NK-92 (cell line): ENCODE data around the gene SKI.

Experiments used
- DNase-seq: peaks from one replicate; lab custom pipeline; 2025; ENCODE audit not compliant: unreplicated experiment; lab: John Stamatoyannopoulos, UW

The SKI gene

DNA sequence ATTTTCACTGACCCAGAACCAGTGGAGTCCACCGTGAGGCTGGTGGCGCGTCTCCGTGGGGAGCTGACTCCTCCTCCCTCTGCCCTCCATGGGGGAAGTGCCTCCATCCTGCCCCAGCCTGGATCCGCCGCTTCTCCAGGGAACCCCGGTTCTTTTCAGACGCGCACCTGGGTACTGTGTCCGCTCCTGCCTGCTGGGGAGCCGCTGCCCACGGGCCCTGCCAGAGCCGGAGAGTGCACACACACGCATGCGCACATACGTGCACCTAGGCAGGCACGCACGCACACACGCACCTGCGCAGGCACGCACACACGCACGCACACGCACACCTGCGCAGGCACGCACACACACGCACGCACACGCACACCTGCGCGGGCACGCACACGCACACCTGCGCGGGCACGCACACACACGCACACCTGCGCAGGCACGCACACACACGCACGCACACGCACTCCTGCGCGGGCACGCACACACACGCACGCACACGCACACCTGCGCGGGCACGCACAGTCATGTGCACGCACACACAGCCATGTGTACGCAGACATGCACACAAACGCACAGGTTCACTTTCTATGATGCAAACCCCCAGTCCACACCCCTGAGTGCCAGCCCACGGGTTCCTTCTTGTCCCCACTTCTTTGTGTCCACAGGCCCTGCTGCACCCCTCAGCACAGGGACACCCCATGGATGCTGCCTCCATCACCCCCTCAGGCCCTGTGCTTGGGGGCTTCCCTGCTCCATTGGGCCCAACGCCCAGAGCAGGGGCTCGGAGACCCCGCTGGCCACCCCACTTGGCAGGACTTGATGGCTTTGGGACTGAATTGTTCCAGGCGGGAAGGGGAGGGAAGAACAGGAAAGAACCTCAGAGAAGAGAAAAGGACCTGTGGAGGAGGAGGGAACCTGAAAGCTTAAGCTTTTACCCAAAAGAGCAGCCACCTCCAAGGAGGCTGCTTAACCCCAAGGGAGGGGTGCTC is 120.5 kb downstream of the SKI start:
- no peak for DNase-seq

DNA sequence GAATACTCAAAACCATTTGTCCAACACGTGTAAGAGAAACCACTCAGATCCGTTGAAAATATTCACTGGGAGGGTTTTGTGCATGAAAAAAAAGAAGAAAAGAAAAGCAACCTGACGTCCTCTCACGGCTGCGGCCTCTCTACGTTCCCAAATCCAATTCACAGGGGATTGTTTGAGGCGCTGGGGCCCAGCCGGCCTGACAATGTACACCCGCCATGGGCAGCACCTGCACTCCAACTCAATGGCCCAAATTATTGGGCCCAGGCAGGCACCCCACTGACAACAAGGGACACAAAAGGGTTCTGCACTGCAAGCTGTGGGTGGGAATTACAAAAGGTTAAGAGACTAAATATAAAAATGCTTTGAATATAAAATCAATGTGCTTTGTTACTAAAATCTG is 121.7 kb downstream of the SKI start:
- no peak for DNase-seq

DNA sequence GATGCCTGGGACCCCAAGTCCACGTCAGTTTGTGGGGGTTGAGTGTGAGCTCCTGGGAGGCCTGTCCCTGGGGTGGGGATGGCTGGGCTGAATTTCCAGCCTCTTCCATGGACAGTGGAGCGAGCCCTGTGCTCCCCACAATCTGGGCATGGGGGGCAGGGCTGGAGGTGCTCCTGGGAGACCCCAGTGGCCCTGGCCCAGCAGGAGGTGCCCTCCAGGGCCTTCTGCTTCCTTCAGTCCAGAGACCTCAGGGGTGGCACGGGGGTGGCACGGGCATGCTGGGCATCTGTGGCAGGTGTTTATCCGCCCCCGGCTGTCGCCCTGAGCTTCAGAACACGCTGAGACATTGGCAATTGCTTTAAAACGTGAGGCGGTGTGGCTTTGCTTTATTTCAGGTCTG is 122.4 kb downstream of the SKI start:
- no peak for DNase-seq

DNA sequence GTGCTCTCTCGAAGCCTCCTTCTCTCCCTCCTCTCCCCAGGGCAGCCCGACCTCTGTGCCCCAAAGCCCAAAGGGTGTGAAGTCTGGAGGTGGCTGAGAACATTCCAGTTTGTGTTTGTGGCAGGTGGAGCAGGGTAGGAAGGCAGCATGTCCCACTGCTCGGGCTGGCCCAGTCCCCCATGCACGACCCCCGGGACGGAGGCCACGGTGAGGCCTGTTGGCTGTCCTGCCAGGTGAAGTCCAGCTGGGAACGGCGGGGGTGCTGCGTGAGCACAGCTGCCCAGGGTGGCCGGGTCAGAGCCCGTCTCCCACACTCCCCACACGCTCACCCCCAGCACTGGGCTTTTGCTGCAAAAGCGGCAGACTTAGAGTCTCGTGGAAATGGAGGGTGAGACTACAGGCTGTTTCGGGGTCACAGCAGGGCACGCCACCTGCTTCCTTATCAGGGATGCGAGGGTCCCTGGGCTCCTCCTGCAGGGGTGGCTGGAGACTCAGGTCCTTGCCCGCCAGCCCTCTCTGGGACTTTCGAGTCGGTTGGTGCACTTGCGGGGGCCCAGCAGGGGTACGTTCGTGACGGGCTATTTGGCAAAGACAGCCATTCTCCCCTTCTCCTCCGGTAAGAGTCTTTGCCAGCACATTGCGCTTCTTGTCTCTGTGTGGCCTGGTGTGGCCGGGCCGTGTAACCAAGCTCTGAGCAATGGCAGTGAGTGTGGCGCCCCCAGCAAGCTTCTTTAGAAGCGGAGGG is 123.0 kb downstream of the SKI start:
- no peak for DNase-seq

DNA sequence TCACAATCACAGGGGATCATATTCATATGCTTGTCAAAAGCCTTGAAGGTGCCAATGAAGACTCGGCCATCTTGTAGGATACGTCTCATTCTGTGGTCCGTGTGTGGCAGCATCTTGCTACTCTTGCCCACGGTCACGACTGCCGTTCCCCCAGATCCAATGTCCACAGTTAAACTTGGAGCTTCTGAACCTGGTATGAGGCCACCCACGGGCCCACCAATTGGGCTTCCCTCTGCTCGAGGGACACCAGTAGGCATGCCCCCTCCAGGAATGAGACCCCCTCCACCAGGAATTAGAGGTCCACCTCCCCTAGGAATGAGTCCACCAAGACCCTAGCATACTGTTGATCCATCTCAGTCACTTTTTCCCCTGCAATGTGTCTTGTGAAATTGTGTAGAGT is 123.6 kb downstream of the SKI start:
- DNase-seq: no peak

DNA sequence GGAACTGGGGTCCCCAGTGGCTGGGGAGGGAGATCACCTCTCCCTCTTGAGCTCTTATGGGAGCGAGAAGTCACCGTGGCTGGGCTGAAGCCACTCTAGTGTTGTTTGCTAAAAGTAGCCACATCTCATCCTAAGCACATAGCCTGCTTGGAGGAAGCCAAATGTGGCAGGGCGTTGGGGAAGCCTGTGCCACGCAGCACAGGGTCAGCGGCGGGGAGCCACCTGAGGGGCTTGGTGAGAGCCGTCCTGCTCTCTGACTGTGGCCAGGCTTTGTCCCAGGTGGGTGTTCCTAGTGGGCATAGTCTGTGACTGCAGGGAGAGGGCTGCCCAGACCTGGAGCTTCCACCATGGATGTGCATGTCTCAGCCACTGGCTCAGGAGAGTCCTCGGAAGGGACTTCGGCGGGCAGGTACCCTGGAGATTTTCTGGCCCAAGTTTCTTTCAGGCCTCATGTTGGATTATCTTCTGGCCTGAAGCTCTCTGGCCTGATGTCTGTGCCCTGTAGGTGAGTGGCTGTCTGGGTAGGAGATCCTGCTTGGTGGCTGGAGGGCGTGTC is 124.3 kb downstream of the SKI start:
- no peak for DNase-seq

DNA sequence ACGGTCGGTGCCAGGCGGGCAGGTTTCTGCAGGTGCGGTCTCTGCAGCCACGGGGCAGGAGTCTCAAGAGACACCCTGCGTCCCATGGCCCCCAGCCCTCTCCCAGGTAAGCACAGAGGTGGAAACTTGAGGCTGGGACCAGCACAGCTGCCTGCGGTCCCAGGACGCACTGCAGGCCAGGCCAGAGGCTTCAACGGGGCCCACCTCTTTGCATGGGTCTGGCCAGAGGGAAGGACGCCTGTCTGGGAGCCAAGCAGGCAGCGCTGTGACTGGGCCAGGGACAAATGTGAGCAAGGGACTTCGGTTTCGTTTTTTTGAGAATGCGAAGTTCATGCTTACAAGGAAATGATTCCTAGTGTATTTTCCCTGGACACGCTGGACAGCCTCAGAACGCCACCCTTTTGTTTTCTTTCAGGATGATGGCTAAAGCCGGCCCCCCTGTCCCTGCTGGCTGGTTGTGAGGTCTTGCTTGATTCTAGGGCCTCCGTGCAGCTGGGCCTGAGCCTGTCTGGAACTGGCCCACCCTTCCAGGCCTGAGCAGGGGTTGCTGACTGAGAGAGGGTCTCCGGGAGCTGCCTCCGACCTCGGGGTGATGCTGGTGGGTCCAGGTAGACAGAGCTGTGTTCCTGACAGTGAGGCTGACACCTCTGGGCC is 124.9 kb downstream of the SKI start:
- no peak for DNase-seq

DNA sequence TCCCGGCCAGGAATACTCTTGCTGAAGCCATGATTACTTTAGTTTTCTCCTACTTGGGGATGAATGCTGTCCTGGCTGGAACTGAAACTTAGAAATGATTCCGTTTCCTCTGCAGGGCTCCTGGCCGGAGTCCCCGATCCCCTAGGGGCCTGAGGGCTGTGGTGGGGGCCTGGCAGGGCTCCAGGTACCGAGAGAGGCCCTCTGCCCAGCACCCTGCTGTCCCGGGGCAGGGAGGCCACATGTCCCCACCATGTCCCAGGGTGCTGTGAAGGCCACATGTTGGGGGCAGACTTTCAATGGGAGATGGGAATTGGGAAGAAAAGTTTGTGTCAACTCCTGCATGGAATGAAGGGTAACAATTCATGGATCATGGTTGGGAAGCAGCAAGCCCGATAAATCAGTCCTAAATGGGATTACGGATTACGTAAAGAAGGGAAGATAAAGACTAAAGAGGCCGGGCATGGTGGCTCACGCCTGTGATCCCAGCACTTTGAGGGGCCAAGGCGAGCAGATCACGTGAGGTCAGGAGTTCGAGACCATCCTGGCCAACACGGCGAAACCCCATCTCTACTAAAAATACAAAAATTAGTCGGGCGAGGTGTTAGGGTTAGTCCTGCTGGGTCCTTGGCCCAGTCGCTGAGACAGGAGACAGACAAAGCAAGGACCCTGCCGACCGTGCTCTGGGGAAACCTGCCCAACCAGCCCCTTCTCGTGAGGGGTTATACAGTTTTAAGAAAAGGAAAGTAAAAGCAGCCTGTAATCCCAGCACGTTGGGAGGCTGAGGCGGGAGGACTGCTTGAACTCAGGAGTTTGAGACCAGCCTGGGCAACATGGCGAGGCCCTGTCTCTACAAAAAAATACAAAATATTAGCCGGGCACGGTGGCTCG is 125.7 kb downstream of the SKI start:
- no peak for DNase-seq

DNA sequence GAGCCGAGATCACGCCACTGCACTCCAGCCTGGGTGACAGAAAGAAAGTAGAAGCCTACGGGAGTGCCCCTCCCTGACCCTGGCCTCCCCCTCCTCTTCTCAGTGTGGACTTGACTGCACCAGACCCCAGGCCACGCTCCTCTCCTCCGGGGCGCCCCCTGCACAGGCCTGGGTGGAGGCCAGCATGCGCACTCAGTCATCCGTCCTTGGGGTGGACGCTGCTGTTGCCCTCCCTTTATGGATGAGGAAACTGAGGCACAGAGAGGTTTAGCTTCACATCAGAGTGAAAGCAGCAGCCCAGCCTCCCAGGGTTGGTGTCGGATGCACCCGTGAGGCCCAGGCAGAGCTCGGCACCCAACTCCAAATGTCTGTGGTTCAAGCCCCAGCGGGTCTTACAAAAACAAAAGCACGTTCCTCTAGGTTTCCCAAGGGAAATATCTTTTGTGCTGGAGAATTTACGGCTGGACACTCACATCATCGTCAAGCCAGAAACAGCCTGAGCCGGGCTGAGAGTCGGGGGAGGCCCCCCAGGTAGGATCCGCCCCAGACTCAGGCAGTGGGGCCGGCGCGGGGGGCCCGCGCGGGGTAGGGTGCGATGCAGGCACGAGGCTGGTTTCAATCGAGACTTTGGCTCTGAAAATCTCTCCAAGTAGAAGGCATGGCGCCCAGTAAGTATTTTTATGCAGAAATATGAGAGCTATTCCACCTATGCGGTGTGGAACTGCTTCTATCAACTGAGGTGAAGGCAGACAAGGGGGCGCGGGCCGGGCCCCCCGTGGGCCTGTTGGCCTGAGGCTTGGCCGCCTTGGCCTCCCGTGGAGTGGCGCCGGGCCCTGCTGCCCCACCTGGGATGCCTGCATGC is 126.6 kb downstream of the SKI start:
- DNase-seq: no peak

DNA sequence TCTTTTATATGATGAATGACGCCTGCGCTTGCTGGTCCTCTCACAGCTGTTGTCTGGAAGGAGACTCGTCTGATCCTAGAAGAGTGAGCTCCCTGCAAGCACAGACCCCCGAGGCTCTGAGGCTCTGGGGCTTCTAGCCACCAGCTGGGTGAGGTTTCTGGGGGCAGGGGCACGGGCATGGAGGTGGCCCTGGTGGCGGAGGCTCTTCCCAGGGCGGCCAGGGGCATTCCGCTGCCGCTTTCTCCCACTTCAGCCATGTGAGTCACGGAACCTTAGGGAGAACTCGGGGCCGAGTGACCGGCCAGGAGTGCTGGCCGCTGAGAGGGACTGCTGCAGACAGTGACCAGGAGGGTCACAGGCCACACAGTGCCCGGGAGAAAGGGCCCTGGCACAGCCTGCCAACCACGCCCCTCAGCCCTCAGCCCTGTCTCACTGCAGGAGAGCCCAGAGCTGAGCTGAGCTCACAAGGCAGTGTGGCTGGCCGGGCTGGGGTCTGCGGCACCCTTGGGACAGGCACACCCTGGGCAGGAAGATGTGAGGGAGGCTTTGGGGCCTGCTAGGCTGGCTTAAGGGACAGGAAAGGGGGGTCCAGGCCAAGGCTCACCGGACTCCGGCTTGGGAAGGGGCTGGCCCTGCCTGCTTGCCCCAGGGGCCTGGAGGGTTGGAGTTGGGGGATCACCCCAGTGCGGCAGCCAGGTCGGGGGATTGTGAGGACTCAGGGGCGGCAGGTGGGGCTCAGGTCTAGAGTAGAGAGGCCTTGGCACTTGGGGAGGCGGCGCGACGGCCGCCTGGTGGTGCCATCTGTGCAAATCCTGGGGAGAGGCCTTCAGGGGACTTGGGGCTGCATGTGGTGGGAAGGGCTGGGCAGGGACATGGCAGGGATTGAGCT is 127.5 kb downstream of the SKI start:
- DNase-seq: no peak

DNA sequence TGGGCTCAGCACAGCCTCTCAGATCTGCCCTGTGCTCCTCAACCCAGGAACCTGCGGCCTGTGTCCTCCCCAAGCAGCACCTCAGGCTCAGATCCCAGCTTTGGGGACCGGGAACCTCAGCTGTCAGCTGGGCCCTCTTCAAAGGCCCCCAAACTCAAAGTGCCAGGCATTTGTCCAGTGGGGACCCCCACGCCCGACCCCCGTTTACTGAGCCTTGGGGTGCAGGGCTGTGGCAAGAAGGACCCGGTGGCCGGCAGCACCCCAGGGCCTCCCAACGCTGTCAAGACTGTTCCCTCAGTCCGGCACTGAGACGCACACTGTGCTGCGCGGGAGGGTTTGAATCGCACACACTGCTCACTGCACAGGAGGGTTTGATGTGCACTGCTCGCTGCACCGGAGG is 128.3 kb downstream of the SKI start:
- no peak for DNase-seq

DNA sequence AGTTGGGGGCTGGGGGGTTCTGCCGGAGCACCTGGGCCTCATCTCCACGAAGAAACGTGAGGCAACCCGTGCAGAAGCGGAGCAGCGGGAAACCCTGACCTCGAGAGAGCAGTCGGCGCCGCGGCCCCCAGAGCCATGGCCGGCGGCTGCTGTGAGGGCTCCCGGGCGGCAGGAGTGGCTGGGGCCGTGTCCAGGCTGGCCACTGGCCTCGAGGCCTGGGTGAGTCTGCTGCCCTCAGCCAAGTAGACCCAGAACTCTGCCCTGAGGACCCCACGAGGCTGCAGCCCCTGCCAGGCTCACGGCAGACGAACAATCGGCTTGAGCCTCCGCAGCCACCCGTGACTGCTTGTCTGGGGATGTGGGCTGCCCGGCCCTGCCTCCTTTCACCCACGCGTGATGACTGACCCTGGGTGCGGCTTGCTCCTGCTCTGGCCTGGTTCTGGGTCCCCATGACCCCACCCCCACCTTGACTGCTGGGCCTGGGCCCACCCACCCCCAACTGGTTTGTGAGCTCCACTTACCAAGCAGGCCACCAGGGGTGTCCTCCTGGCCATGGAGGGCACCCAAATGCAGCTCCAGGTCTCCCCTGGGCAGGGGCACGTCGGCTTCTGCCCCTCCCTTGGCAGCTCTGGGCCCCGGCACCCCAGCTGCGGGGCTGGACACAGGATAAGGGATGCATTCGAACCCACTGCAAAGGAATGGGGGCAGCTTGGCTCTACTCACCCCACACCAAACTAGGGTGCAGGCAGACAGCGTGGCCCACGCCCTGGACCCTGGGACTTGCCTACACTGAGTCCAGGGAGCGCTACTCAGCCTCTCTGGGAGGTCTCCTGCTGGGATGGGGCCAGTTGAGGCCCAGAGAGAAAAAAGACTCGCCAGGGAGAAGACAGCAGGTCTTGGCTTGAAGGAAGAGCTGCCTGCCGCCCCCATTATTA is 129.1 kb downstream of the SKI start:
- no peak for DNase-seq

DNA sequence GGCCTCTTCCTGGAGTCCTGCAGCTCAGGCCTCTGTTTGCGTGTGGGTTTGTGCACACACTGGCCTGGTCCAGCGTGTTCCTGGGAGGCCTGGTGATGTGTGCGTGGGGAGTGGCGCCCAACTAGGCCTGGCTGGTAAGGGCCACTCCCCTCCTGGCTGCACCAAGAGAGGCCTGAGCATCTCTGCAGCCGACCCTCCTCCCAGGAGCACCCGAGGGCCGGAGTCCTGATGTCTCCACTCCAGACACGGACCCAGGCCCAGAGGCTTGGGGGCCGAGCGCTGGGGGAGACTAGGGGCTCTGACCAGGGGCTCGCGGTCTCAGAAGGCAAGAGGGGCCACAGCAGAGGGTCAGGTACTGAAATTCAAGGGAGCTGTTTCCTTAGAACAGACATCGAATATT is 130.0 kb downstream of the SKI start:
- no peak for DNase-seq

DNA sequence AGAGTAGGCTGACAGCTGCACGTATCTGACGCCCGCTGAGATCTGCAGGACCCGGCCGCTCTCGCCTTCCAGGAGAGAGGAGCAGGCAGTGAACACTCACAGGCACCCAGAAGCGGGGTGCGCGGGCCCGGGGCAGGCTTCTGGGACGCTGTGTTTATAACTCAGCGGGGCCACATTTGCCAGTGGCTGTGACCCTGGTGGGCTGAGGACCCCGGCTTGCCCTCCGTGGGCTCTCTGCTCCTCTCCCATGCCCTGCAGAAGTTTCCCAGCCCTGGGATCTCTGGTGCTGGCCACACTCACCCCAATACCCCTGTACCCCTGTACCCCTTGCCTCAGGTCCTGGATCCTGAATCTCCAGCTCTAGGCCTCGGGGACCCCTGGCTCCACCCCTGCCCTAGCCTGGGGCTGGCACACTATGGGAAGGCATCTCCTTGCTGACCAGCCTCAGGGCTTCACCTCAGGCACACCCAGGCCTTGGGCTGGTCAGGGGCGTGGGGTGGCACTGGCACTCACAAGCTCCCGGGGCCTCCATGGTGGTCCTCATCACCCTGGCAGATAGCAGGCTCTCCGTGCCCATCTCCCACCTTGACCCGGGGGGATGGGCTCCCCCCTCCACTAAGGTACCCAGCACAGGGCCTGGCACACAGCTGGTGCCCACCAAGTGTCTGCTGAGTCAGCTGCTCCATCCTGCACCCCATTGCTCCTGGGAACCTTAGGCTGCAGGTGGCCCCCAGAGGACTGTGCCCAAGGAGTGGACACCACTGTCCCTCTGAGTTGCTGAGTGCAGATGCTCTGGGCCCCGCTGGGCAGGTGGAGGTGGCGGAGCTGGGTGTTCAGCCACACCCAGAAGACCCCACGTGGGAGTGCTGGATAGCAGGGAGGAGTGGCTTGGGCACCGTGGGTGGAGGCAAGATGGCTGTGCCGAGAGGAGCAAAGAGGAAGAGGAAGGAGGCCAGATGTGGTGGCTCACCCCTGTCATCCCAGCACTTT is 130.8 kb downstream of the SKI start:
- DNase-seq: no peak
